Measurements from ENCODE around the gene CCL27.
A peak's percentile ranks its signal among the peaks of the same experiment; 100 is the strongest.

CCL27 gene

GRCh38 chr9:34684145-34684544 lies 21.7 kb upstream of the CCL27 start:
- DNase-seq, result no peak

GRCh38 chr9:34675869-34676268 lies 13.4 kb upstream of the CCL27 start:
- no peak for DNase-seq

- DNase-seq, result peak; percentile 50 to 78
Measured at GRCh38 chr9:34675048-34675714, 12.7 kb upstream of the CCL27 start.

GRCh38 chr9:34674440-34674839 lies 12.0 kb upstream of the CCL27 start:
- no peak for DNase-seq

- DNase-seq, result no peak
Measured at GRCh38 chr9:34671307-34671706, 8.8 kb upstream of the CCL27 start.

GRCh38 chr9:34669809-34670562 lies 7.5 kb upstream of the CCL27 start:
- no peak for DNase-seq

- peak; percentile 75 to 83 for DNase-seq
Measured at GRCh38 chr9:34665381-34666250, 3.2 kb upstream of the CCL27 start.

GRCh38 chr9:34665067-34665380 lies 2.6 kb upstream of the CCL27 start:
- DNase-seq, result no peak

GRCh38 chr9:34664281-34665066 lies 2.0 kb upstream of the CCL27 start:
- DNase-seq, result peak; percentile 29 to 40

- DNase-seq, result no peak
Measured at GRCh38 chr9:34663303-34663605, 797 bp upstream of the CCL27 start.

GRCh38 chr9:34659592-34660253 lies 2.7 kb downstream of the CCL27 start:
- peak; percentile 45 to 52 for DNase-seq

- no peak for DNase-seq
Measured at GRCh38 chr9:34658461-34658860, 4.0 kb downstream of the CCL27 start.

GRCh38 chr9:34656992-34657391 lies 5.5 kb downstream of the CCL27 start:
- no peak for DNase-seq

GRCh38 chr9:34655394-34655793 lies 7.1 kb downstream of the CCL27 start:
- no peak for DNase-seq

- DNase-seq, result no peak
Measured at GRCh38 chr9:34654323-34655051, 8.0 kb downstream of the CCL27 start.

- DNase-seq, result no peak
Measured at GRCh38 chr9:34653151-34654072, 9.0 kb downstream of the CCL27 start.

- DNase-seq, result no peak
Measured at GRCh38 chr9:34652602-34653000, 9.9 kb downstream of the CCL27 start.

GRCh38 chr9:34651876-34652601 lies 10.4 kb downstream of the CCL27 start, which contains the start of gene IL11RA:
TSS of gene IL11RA (plus strand) at chr9:34652185. CDS start at chr9:34655218, 3,033 bp downstream.
- peak; percentile 23 to 32 for DNase-seq

- no peak for DNase-seq
Measured at GRCh38 chr9:34651321-34651720, 11.1 kb downstream of the CCL27 start.

GRCh38 chr9:34650816-34651215 lies 11.6 kb downstream of the CCL27 start:
- no peak for DNase-seq

All from SHP77 (cell line).